ENCODE measurements around the gene ZFR. TPM values are rescaled to one million over a fixed set of nuclear protein-coding genes. Genes with fewer than 3 reads are reported as not detected.
"Not testable (repeated sequence)": the region's sequence is repeated elsewhere in the genome, so short reads cannot be mapped to it uniquely, and the experiment has no call there.

ZFR gene
- total RNA-seq, 1 experiment from 2014 or later, result 62.4 TPM

GRCh38 chr5:32432633-32433032 is 11.9 kb downstream of the ZFR start:
- Histone ChIP-seq H4K8ac (replicated peaks; ENCODE audit: insufficient read length, low read depth, low read length) (no peak overlapping the region), H3K4ac (ENCODE audit: low read depth, low read length) (no peak overlapping the region), H2BK20ac (ENCODE audit: low read depth, low read length, poor library complexity, severe bottlenecking) (no peak overlapping the region), H3K9me3 (ENCODE audit: control insufficient read depth, low read depth, low read length) (no peaks in the 10 kb centered on the region), H2AFZ (ENCODE audit: low read length) (no peak overlapping the region), H3K14ac (ENCODE audit: insufficient read depth, low read length) (no peak overlapping the region), H3K4me2 (ENCODE audit: insufficient read depth, insufficient read length, low read length) (no peak overlapping the region), H3K4me1 (ENCODE audit: insufficient read depth, low read length) (no peaks in the 10 kb centered on the region; the same call in 1 of the 2 replicates), H2BK120ac (ENCODE audit: low read depth, low read length, poor library complexity, severe bottlenecking) (no peak overlapping the region), H3T11ph (ENCODE audit: low read length) (no peak overlapping the region), H4K20me1 (ENCODE audit: control insufficient read depth, insufficient read depth, insufficient read length) (no peaks in the 10 kb centered on the region), H3K79me2 (ENCODE audit: insufficient read depth, low read length) (peaks cover 23% of the 10 kb centered on the region; the same call in 1 of the 2 replicates), H3K27ac (ENCODE audit: insufficient read length, low read depth, low read length) (no peak overlapping the region), H3K9ac (ENCODE audit: extremely low read depth, insufficient read length, low read length) (no peak overlapping the region), H3K23me2 (ENCODE audit: insufficient read length, low read depth, low read length, poor library complexity, severe bottlenecking) (no peaks in the 10 kb centered on the region), H3K56ac (ENCODE audit: insufficient read length, low read depth, low read length) (no peak overlapping the region), H3K18ac (ENCODE audit: insufficient read length, low read depth, low read length) (no peak overlapping the region), H3K23ac (ENCODE audit: insufficient read length, low read depth, low read length) (no peak overlapping the region), H4K91ac (ENCODE audit: insufficient read length, low read depth, low read length) (no peak overlapping the region), H4K5ac (ENCODE audit: insufficient read length, low read depth, low read length) (no peak overlapping the region), H3K27me3 (ENCODE audit: insufficient read depth, low read length) (no peaks in the 10 kb centered on the region), H2BK12ac (ENCODE audit: insufficient read length, low read depth, low read length) (no peak overlapping the region), H3K79me1 (ENCODE audit: insufficient read depth, low read depth, low read length, poor library complexity, severe bottlenecking) (peaks cover 20% of the 10 kb centered on the region), H2BK5ac (ENCODE audit: insufficient read length, low read length) (no peak overlapping the region), H2BK15ac (ENCODE audit: low read depth, low read length) (no peak overlapping the region), H2AK5ac (ENCODE audit: insufficient read length, low read length) (no peak overlapping the region)
- Mint-ChIP-seq H3K4me3 (no peak overlapping the region), H3K36me3 (ENCODE audit: insufficient read depth in 1 of 3, low read depth in 3 of 3) (peaks cover 22 to 37% (median 27%) of the 10 kb centered on the region in 3 experiments), H3K4me1 (peaks cover 0 to 13% of the 10 kb centered on the region in 2 experiments; a peak in 2 of 4 replicates), H3K27ac (no peak overlapping the region), H3K9me3 (peaks cover 3 to 9% of the 10 kb centered on the region in 2 experiments; a peak in 4 of 5 replicates), H3K27me3 (ENCODE audit: low read depth) (no peaks in the 10 kb centered on the region)
- no peak for DNase-seq
- no CpG with 5 or more reads among the region's 3 CpGs for WGBS (ENCODE audit: extremely low coverage, insufficient read length, low lambda C conversion rate)
- TF ChIP-seq CTCF (conservative IDR thresholded peaks at IDR 0.05), result no peak

GRCh38 chr5:32430825-32431224 is 13.7 kb downstream of the ZFR start:
- H3K79me1 ChIP-seq (ENCODE audit: insufficient read depth, low read depth, low read length, poor library complexity, severe bottlenecking), result peaks cover 24% of the 10 kb centered on the region
- H3K4me1 Mint-ChIP-seq, result peaks cover 0 to 13% of the 10 kb centered on the region in 2 experiments; a peak in 2 of 4 replicates
- H3K9ac ChIP-seq (ENCODE audit: extremely low read depth, insufficient read length, low read length); H3K4me3 Mint-ChIP-seq; H3K27me3 ChIP-seq (ENCODE audit: insufficient read depth, low read length); H3K14ac ChIP-seq (ENCODE audit: insufficient read depth, low read length); H4K20me1 ChIP-seq (ENCODE audit: control insufficient read depth, insufficient read depth, insufficient read length); H4K5ac ChIP-seq (ENCODE audit: insufficient read length, low read depth, low read length); H3T11ph ChIP-seq (ENCODE audit: low read length); H3K27ac ChIP-seq (ENCODE audit: insufficient read length, low read depth, low read length); H2AFZ ChIP-seq (ENCODE audit: low read length); H2BK15ac ChIP-seq (ENCODE audit: low read depth, low read length); H3K23me2 ChIP-seq (ENCODE audit: insufficient read length, low read depth, low read length, poor library complexity, severe bottlenecking); H2AK5ac ChIP-seq (ENCODE audit: insufficient read length, low read length); H3K4me2 ChIP-seq (ENCODE audit: insufficient read depth, insufficient read length, low read length); H3K9me3 ChIP-seq (ENCODE audit: control insufficient read depth, low read depth, low read length); H3K18ac ChIP-seq (ENCODE audit: insufficient read length, low read depth, low read length); H3K27me3 Mint-ChIP-seq (ENCODE audit: low read depth); H3K23ac ChIP-seq (ENCODE audit: insufficient read length, low read depth, low read length); H3K4me1 ChIP-seq (ENCODE audit: insufficient read depth, low read length); H2BK20ac ChIP-seq (ENCODE audit: low read depth, low read length, poor library complexity, severe bottlenecking); H2BK5ac ChIP-seq (ENCODE audit: insufficient read length, low read length); H2BK120ac ChIP-seq (ENCODE audit: low read depth, low read length, poor library complexity, severe bottlenecking); H3K56ac ChIP-seq (ENCODE audit: insufficient read length, low read depth, low read length); DNase-seq; H4K91ac ChIP-seq (ENCODE audit: insufficient read length, low read depth, low read length); H2BK12ac ChIP-seq (ENCODE audit: insufficient read length, low read depth, low read length); H4K8ac ChIP-seq (replicated peaks; ENCODE audit: insufficient read length, low read depth, low read length); H3K4ac ChIP-seq (ENCODE audit: low read depth, low read length): not testable (repeated sequence)
- H3K9me3 Mint-ChIP-seq, result peaks cover 21 to 25% of the 10 kb centered on the region in 2 experiments
- peaks cover 26% of the 10 kb centered on the region; the same call in 1 of the 2 replicates for H3K79me2 ChIP-seq (ENCODE audit: insufficient read depth, low read length)
- peaks cover 37 to 48% (median 43%) of the 10 kb centered on the region in 3 experiments for H3K36me3 Mint-ChIP-seq (ENCODE audit: insufficient read depth in 1 of 3, low read depth in 3 of 3)
- no CpG with 5 or more reads among the region's 4 CpGs for WGBS (ENCODE audit: extremely low coverage, insufficient read length, low lambda C conversion rate)
- peak overlapping the region in 2 of 3 experiments; percentile 23 to 72; a peak in 1 of 7 replicates for H3K27ac Mint-ChIP-seq
